RKO (cell line): Measurements from ENCODE around the gene COQ10B.
"Not testable (repeated sequence)": the region's sequence is repeated elsewhere in the genome, so short reads cannot be mapped to it uniquely, and the experiment has no call there.

Source experiments
- DNase-seq: peaks from one replicate; pipeline ENCODE4 v3.0.0-alpha.2; 2016; ENCODE audit warnings: low spot score

COQ10B gene

GRCh38 chr2:197453123-197453913 is at the start of gene COQ10B:
TSS of gene COQ10B (plus strand) at chr2:197453552. CDS start at chr2:197453561, 9 bp downstream.
- DNase-seq = peak; percentile 100

GRCh38 chr2:197405582-197405981 is 47.8 kb upstream of the COQ10B start:
- no peak for DNase-seq

- no peak for DNase-seq
Observed at GRCh38 chr2:197414039-197414438, 39.3 kb upstream of the COQ10B start.

- no peak for DNase-seq
Observed at GRCh38 chr2:197414515-197414914, 38.8 kb upstream of the COQ10B start.

GRCh38 chr2:197416268-197416667 is 37.1 kb upstream of the COQ10B start:
- DNase-seq = no peak

GRCh38 chr2:197419438-197419837 is 33.9 kb upstream of the COQ10B start:
- DNase-seq = no peak

GRCh38 chr2:197423307-197423706 is 30.0 kb upstream of the COQ10B start:
- no peak for DNase-seq

GRCh38 chr2:197425550-197425949 is 27.8 kb upstream of the COQ10B start:
- DNase-seq = no peak

- DNase-seq = no peak
Observed at GRCh38 chr2:197426723-197427603, 26.4 kb upstream of the COQ10B start.

- no peak for DNase-seq
Observed at GRCh38 chr2:197427986-197428385, 25.4 kb upstream of the COQ10B start.

- DNase-seq = no peak
Observed at GRCh38 chr2:197431858-197432257, 21.5 kb upstream of the COQ10B start.

- not testable (repeated sequence) for DNase-seq
Observed at GRCh38 chr2:197432527-197432926, 20.8 kb upstream of the COQ10B start.

- peak; percentile 30 for DNase-seq
Observed at GRCh38 chr2:197433780-197434438, 19.4 kb upstream of the COQ10B start.

- peak; percentile 97 for DNase-seq
Observed at GRCh38 chr2:197434541-197435513, 18.5 kb upstream of the COQ10B start, which contains the start of gene SF3B1. TSS of gene SF3B1 (minus strand) at chr2:197435028. CDS start at chr2:197434999, 29 bp downstream.

GRCh38 chr2:197435598-197436420 is 17.5 kb upstream of the COQ10B start:
- DNase-seq = no peak

- DNase-seq = no peak
Observed at GRCh38 chr2:197437380-197437779, 16.0 kb upstream of the COQ10B start.

GRCh38 chr2:197442857-197443256 is 10.5 kb upstream of the COQ10B start:
- DNase-seq = no peak

GRCh38 chr2:197445746-197446145 is 7.6 kb upstream of the COQ10B start:
- no peak for DNase-seq

- no peak for DNase-seq
Observed at GRCh38 chr2:197446844-197447243, 6.5 kb upstream of the COQ10B start.

GRCh38 chr2:197450465-197450864 is 2.9 kb upstream of the COQ10B start:
- no peak for DNase-seq
